ENCODE results near the gene PGRMC2. TPM values are rescaled to one million over a fixed set of nuclear protein-coding genes. Genes with fewer than 3 reads are reported as not detected.

The PGRMC2 gene
- total RNA-seq, 1 experiment from 2014 or later, result 73.1 TPM

DNA sequence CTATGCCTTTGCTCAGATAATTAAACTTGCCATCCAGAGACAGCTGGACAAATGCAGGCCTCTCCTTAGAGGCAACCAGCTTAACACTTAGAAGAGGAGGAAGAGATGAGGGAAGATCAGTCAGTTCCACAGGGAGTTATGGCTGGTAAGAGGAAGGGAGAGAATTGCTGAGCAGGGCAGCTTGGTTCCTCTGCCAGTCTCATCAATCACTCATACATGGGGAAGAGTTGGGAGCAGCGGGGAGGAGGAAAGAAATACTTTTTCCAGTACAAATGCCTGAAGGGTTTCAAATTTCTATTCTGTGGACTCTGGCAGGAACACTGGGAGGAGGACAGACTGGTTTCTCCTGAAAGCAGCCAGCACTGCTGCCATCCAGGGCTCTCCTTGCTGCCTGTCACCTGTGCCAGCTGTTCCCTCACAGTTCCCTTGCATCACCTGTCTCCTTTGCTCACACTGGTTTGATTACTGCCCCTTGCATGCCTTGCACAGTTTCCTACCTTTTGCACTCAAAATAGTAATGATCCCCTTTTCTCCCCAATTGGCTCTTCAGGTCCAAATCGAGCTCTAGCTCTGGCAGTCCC, 59.5 kb downstream of the PGRMC2 start:
- no peak overlapping the region for H3K4me3 Mint-ChIP-seq (ENCODE audit: unreplicated experiment)
- no peak for DNase-seq
- ChIA-PET POLR2A (no interaction called here), CTCF (no interaction called here)
- no peaks in the 10 kb centered on the region for H3K27me3 ChIP-seq (replicated peaks; ENCODE audit: control insufficient read depth, insufficient read depth, low read length)
- no peak overlapping the region for H3K27ac Mint-ChIP-seq (ENCODE audit: unreplicated experiment)
- TF ChIP-seq, protein P1, sequence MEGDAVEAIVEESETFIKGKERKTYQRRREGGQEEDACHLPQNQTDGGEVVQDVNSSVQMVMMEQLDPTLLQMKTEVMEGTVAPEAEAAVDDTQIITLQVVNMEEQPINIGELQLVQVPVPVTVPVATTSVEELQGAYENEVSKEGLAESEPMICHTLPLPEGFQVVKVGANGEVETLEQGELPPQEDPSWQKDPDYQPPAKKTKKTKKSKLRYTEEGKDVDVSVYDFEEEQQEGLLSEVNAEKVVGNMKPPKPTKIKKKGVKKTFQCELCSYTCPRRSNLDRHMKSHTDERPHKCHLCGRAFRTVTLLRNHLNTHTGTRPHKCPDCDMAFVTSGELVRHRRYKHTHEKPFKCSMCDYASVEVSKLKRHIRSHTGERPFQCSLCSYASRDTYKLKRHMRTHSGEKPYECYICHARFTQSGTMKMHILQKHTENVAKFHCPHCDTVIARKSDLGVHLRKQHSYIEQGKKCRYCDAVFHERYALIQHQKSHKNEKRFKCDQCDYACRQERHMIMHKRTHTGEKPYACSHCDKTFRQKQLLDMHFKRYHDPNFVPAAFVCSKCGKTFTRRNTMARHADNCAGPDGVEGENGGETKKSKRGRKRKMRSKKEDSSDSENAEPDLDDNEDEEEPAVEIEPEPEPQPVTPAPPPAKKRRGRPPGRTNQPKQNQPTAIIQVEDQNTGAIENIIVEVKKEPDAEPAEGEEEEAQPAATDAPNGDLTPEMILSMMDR (IDR thresholded peaks at IDR 0.05; ENCODE audit: insufficient read depth in 1 of 2, low read depth in 1 of 2, low read length in 1 of 2, severe bottlenecking in 1 of 2, unreplicated experiment in 1 of 2), result no peak
- no peaks in the 10 kb centered on the region for H3K36me3 Mint-ChIP-seq (ENCODE audit: insufficient read depth, unreplicated experiment)
- BruUV-seq (replicated peaks), result no TSS peak
- no peaks in the 10 kb centered on the region for H3K9me3 ChIP-seq
- no peaks in the 10 kb centered on the region for H3K36me3 ChIP-seq (ENCODE audit: control insufficient read depth, insufficient read depth, low read length)
- intact Hi-C loops (cut with micrococcal nuclease; ENCODE audit: unreplicated experiment), result loop anchor here (10.0 kb wide), 1 partner anchor 197 kb away; no protein-coding TSS in a partner anchor
- H3K4me1 ChIP-seq, result no peaks in the 10 kb centered on the region
- H3K9me3 Mint-ChIP-seq (ENCODE audit: unreplicated experiment), result no peaks in the 10 kb centered on the region
- H3K4me1 Mint-ChIP-seq (ENCODE audit: low read depth, unreplicated experiment), result peaks cover 7% of the 10 kb centered on the region
- no peak overlapping the region for H3K4me3 ChIP-seq (ENCODE audit: low read depth, low read length)
- H3K27me3 Mint-ChIP-seq (ENCODE audit: insufficient read depth, unreplicated experiment), result no peaks in the 10 kb centered on the region

DNA sequence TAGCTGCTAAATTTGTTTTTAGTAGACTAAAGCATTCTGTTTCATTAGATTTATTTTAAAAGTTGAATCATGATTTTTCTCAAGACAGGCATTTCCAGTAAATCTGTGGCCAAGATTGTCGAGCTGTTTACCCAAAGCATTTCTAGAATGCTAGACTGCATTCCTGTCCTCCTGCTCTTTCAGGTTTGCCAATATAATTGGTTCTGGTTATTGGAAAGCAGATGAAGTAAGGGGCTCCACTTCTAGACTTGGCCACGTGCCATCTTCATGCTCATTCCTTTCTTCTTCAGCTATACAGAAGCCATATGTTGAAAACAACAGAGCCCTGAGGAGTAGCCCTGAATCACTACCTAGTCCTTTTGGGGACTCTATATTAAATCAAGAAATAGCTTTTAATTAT, 62.5 kb downstream of the PGRMC2 start:
- Mint-ChIP-seq H3K4me1 (ENCODE audit: low read depth, unreplicated experiment) (peaks cover 7% of the 10 kb centered on the region), H3K36me3 (ENCODE audit: insufficient read depth, unreplicated experiment) (no peaks in the 10 kb centered on the region), H3K27ac (ENCODE audit: unreplicated experiment) (no peak overlapping the region), H3K4me3 (ENCODE audit: unreplicated experiment) (no peak overlapping the region), H3K27me3 (ENCODE audit: insufficient read depth, unreplicated experiment) (no peaks in the 10 kb centered on the region), H3K9me3 (ENCODE audit: unreplicated experiment) (no peaks in the 10 kb centered on the region)
- Histone ChIP-seq H3K4me3 (ENCODE audit: low read depth, low read length) (no peak overlapping the region), H3K4me1 (no peaks in the 10 kb centered on the region), H3K9me3 (no peaks in the 10 kb centered on the region), H3K27me3 (replicated peaks; ENCODE audit: control insufficient read depth, insufficient read depth, low read length) (no peaks in the 10 kb centered on the region), H3K36me3 (ENCODE audit: control insufficient read depth, insufficient read depth, low read length) (no peaks in the 10 kb centered on the region)
- no TSS peak for BruUV-seq (replicated peaks)
- intact Hi-C loops (cut with micrococcal nuclease; ENCODE audit: unreplicated experiment), result loop anchor here (10.0 kb wide), 1 partner anchor 200 kb away; no protein-coding TSS in a partner anchor
- DNase-seq, result no peak
- TF ChIP-seq, protein P1 (IDR thresholded peaks at IDR 0.05; ENCODE audit: insufficient read depth in 1 of 2, low read depth in 1 of 2, low read length in 1 of 2, severe bottlenecking in 1 of 2, unreplicated experiment in 1 of 2), result no peak
- ChIA-PET CTCF (no interaction called here), POLR2A (interaction anchor here (0.5 kb wide), 1 partner anchor 58 kb away, joined by 3 read pairs; no protein-coding TSS in a partner anchor)

DNA sequence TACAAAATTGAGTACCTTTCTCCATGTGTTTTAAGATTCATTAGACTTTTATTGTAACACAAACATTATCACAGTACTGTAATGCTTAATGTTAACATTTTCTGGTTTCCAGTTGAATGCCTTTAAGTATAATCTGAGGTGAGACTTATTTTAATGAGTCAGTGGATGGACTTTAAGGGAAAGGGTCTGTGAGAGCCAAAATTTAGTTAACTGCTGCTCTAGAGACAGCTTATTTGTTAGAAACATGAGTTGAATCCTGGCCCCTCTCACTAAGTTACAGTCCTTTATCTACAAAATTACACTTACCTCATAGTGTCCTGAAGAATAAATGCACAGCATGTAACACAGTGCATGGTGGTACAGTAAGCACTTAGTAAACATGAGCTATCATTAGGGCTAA, 66.0 kb downstream of the PGRMC2 start:
- no TSS peak for BruUV-seq (replicated peaks)
- POLR2A ChIA-PET, result no interaction called here
- Mint-ChIP-seq H3K27ac (ENCODE audit: unreplicated experiment) (no peak overlapping the region), H3K36me3 (ENCODE audit: insufficient read depth, unreplicated experiment) (no peaks in the 10 kb centered on the region), H3K4me1 (ENCODE audit: low read depth, unreplicated experiment) (no peaks in the 10 kb centered on the region), H3K27me3 (ENCODE audit: insufficient read depth, unreplicated experiment) (no peaks in the 10 kb centered on the region), H3K9me3 (ENCODE audit: unreplicated experiment) (no peaks in the 10 kb centered on the region), H3K4me3 (ENCODE audit: unreplicated experiment) (no peak overlapping the region)
- H3K36me3 ChIP-seq (ENCODE audit: control insufficient read depth, insufficient read depth, low read length), result no peaks in the 10 kb centered on the region
- intact Hi-C loops (cut with micrococcal nuclease; ENCODE audit: unreplicated experiment), result loop anchor here (2.0 to 10.0 kb wide), 3 partner anchors 31 to 203 kb away; no protein-coding TSS in a partner anchor
- H3K9me3 ChIP-seq, result no peaks in the 10 kb centered on the region
- TF ChIP-seq, protein P1 (IDR thresholded peaks at IDR 0.05; ENCODE audit: insufficient read depth in 1 of 2, low read depth in 1 of 2, low read length in 1 of 2, severe bottlenecking in 1 of 2, unreplicated experiment in 1 of 2), result no peak
- H3K27me3 ChIP-seq (replicated peaks; ENCODE audit: control insufficient read depth, insufficient read depth, low read length), result no peaks in the 10 kb centered on the region
- CTCF ChIA-PET, result no interaction called here
- no peak for DNase-seq
- H3K4me3 ChIP-seq (ENCODE audit: low read depth, low read length), result no peak overlapping the region
- no peaks in the 10 kb centered on the region for H3K4me1 ChIP-seq

All from Caco-2 (cell line).